NCI-H1694 (cell line): ENCODE measurements around the gene PUS1.

Experiments
- DNase-seq: peaks from one replicate; lab custom pipeline; 2025; lab: John Stamatoyannopoulos, UW

Gene PUS1

DNA sequence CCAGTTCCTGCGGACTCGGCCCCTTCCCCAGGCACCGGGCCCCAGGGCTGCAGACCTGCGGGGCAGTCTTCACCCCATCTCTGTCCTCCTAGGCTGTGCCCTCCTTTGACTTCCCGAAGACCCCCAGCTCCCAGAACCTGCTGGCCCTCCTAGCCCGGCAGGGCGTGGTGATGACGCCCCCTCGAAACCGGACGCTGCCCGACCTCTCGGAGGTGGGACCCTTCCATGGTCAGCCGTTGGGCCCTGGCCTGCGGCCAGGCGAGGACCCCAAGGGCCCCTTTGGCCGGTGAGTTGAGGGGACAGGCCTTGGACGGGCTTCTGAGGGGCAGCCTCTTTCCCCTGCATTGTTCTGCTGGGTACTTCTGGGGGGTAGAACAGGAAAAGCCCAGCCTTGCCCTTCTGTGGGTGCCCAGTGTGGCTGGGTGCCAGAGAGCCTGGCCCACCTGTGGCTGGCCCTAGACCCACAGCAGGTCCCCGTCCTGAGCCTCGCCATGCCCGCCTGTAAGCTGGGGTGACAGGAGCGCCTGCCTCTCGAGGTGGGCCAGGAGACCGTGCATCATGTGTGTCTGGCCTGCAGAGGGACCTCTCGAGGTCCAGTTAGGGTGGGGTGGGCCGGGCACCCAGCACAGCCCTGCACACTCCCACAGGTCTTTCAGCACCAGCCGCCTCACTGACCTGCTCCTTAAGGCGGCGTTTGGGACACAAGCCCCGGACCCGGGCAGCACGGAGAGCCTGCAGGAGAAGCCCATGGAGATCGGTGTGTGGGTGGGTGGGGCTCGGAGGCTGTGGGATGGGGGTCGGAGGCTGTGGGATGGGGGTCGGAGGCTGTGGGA is 12.6 kb upstream of the PUS1 start:
- DNase-seq, result no peak

DNA sequence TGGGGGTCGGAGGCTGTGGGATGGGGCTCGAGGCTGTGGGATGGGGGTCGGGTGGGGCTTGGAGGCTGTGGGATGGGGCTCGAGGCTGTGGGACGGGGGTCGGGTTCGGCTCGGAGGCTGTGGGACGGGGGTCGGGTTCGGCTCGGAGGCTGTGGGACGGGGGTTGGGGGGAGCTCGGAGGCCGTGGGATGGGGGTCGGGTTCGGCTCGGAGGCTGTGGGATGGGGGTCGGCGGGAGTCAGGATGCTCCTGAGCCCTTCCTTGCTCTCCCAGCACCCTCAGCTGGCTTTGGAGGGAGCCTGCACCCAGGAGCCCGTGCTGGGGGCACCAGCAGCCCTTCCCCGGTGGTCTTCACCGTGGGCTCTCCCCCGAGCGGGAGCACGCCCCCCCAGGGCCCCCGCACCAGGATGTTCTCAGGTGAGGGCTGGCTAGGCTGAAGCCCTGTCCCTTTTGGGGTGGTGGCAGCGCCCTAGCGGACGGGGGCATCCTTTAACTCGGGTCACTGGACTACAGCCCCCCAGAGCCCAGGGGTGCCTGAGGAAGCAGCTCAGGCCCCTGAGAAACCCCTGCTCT is 11.9 kb upstream of the PUS1 start:
- DNase-seq, result no peak

DNA sequence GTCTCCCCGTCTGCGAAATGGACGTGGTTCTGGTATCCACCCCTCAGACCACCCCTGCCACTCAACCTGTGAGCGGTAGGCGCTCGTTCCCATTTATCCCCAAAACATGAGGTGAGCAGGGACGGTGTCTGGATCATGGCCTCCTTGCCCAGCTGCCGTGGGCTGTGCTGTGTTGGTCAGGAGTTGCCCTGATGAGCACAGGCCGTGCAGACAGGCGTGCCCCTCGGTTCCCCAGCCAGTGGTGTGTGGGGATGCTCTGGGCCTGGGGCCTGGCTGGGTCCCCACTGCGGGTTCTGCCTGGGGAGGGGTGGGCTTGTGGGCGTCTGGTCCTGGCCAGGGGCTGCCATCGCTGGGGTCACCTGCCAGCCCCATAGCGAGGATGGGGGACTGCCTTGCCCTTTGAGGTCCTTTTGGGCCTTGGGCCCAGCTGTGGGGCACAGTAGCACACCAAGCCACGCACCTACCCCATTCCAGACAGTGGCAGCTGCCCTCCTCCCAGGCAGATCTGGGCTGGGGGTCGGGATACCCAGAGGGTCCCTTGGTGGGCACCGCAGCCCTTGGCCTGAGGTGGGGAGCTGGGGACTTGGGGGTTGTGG is 11.3 kb upstream of the PUS1 start:
- DNase-seq, result no peak

DNA sequence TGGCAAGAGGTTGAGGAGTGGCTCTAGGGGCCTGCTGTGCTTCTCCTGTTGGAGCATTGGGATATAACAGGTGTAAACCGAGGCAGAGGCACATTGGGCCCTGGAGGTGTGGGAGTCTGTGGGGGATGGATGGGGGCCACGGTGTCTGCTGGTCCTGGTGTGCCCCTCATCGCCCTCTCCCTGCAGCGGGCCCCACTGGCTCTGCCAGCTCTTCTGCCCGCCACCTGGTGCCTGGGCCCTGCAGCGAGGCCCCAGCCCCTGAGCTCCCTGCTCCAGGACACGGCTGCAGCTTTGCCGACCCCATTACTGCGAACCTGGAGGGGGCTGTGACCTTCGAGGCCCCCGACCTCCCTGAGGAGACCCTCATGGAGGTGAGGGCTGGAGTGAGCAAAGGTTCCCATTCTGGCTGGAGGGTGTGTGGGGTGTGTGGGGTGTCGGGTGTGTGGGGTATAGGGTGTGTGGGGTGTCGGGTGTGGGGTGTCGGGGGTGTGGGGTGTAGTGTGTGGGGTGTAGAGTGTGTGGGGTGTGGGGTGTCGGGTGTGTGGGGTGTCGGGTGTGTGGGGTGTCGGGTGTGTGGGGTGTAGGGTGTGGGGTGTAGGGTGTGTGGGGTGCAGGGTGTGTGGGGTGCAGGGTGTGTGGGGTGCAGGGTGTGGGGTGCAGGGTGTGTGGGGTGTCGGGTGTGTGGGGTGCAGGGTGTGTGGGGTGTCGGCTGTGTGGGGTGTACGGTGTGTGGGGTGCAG is 10.6 kb upstream of the PUS1 start:
- no peak for DNase-seq

- no peak for DNase-seq
Measured at GRCh38 chr12:131919051-131919347, 10.1 kb upstream of the PUS1 start.

- no peak for DNase-seq
Measured at GRCh38 chr12:131919366-131920156, 9.5 kb upstream of the PUS1 start.

DNA sequence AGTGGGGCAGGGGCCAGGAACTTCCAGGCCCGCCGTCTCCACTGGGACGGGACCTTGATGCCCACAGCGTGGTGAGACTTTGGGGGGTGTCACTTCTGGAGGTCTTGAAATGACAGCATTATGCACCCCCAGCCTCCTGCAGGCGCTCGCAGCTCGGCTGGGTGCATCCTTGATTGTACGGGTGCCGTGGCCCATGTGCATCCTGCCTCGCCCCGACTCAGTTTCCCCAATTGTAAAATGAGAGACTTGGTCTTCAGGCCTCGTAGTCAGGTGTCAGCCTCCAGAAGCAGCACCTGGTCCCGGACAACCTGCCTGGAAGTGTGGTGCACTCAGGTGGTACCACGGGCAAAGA is 8.9 kb upstream of the PUS1 start:
- no peak for DNase-seq

- no peak for DNase-seq
Measured at GRCh38 chr12:131920902-131921840, 7.9 kb upstream of the PUS1 start.

DNA sequence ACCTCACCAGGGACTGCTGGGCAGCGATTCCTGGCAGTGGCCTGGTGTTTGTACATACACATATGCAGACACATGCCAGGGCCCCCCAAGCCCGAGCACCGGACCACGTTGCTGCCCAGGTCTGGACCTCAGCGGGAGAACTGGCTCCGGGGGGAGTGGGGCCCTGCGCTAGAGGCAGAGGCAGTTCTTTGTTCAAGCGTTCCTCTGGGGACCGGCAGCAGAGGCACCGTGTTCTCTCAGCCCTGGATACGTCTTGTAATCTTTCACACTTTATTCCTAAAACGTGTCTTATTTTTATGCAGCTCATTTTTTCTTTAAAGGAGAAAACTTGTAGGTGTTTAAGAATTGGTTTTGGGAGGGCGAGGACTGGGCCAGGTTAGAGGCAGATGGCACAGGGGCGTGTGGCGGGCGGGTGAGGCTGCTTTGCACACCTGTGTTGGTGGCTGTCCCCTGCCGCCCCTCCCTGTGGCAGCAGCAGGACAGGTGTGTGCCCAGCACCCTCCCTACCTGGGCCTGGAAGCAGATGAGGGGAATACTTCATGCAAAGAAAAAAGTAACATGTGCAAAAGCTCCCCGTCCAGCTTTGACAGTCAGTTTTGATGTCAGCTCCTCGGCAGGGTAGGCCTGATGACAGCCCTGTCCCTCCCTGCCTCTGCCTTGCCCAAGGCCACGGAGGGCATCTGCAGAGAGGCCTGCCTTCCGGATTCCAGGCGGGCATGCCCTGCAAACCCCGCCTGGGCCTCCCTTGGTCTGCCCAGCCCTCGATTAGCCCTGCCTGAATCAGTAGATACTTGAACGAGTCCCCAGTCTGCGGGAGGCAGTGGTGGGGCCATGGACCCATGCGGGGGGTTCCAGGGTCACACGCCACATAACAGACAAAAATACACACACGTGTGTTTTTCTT is 7.0 kb upstream of the PUS1 start:
- DNase-seq, result no peak

DNA sequence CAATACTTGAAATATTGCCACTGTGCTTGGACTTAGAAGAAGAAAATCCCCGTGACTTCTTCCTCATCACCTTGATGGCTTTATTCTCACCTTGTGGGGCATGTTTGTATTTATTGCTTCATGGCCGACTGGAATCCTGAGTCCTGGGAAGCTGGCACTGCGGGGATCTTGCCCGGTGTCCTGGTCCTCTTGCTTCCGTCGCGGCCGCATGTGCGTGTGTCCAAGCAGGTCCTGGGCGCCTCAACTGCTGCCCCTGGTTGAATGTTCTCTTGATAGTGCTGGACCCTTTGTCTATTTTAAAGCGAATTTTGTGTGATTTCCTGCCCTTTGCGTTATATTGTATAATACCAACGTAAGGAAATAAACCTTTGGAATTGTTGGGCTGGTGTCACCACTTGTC is 6.3 kb upstream of the PUS1 start:
- no peak for DNase-seq

GRCh38 chr12:131923260-131923659 is 5.8 kb upstream of the PUS1 start:
- no peak for DNase-seq

- no peak for DNase-seq
Measured at GRCh38 chr12:131927110-131928079, 1.7 kb upstream of the PUS1 start.

- DNase-seq, result no peak
Measured at GRCh38 chr12:131928080-131928710, 881 bp upstream of the PUS1 start.

DNA sequence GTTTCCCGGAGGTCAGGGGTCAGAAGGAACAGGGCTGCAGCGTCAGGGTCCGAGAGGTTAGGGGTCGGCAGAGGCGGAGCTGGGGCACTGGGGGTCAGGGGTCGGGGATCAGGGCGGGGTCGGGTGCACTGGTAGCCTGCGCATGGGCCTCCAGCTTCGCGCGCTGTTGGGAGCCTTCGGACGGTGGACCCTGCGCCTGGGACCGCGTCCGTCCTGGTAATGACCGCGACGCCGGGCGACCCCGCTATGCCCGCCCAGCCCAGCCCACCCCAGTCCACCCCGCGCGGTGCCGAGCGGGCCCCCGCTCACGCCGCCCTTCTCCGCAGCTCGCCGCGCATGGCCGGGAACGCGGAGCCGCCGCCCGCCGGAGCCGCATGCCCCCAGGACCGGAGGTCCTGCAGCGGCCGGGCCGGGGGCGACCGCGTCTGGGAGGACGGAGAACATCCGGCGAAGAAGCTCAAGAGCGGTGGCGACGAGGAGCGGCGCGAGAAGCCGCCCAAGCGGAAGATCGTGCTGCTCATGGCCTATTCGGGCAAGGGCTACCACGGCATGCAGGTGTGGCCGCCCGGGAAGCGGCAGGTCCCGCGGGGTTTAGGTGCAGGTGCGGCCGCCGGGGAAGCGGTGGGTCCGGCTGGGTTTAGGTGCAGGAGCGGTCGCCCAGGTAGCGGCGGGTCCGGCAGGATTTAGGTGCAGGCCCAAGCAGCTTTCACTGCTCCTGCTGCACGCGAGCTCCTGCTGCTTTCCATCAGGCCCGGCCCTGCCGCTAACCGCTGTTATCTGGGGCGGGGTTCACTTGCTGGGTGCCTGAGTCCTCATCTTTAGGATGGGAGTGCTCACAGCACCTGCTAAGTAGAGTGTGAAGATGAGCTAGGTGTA is 743 bp downstream of the PUS1 start:
- DNase-seq, result no peak

DNA sequence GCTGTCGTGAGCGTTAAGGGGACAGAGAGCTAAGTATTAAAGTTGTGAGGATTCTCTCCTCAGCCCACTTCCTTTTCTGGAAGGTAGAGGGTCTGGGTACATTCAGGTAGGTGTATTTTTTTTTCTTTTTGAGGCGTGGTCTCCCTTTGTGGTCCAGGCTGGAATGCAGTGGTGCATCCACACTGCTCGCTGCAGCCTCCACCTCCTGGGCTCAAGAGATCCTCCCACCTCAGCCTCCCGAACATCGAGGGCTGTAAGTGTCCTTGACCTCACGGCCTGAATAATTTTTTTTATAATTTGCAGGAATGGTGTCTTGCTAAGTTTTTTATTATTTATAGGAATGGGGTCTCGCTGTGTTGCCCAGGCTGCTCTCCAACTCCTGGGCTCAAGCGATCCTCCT is 1.4 kb downstream of the PUS1 start:
- DNase-seq, result no peak

DNA sequence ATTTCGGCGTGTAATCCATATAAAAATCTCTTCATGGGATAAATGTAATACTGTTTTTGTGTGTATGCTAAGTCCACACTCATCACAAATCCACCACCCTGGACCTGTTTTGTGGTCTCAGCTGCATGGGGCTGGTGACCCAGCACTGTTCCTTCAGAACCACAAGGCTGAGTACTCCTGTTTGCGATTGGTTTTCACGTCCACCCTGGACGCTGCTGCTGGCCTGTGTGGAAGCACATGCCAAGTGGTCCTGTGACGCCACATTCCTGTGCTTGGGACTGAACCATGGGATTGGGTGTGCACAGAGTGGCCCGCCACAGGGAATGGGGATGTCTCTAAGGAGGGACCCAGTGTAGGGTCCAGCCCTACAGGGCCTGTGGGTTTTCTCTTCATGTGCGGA is 4.3 kb downstream of the PUS1 start:
- no peak for DNase-seq

DNA sequence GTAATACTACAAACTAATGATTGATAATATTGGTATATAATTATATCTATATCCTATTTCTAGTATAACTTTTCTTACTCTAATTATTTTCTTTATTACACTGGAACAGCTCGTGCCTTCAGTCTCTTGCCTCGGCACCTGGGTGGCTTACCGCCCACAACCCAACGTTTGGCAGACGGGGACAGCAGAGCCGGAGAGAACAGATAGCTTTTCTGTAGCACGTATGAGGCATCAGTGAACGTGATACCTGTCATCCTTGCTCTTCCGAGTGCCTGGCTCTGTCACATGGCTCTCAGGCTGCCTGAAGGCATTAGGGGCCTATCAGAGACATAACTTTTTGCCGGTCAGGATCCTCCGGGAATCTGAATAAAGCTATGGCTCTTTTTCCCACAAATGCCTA is 5.5 kb downstream of the PUS1 start:
- DNase-seq, result no peak
